WTC11 (cell line): Measurements from ENCODE around the gene ERC1. TPM values are rescaled to one million over a fixed set of nuclear protein-coding genes. Genes with fewer than 3 reads are reported as not detected.

Experiments used
- ATAC-seq: fragments of 200-7000 bp; cut with Tn5 transposase; 2 replicates; pipeline ENCODE4 v1.10.0; 2021; ENCODE audit warnings: mild to moderate bottlenecking, moderate library complexity
- CTCF ChIA-PET: fragments of 300-600 bp; sonication (Branson Sonifier 250); formaldehyde crosslinking; loops from one replicate; lab custom pipeline; 2021; ENCODE audit warnings: antibody characterized with exemption; lab: Charles Lee
- POLR2A ChIA-PET: fragments of 350-600 bp; sonication (Branson Sonifier 250); formaldehyde crosslinking; loops from one replicate; lab custom pipeline; 2021; ENCODE audit warnings: antibody characterized with exemption; lab: Charles Lee
- DNase-seq: peaks from one replicate; pipeline ENCODE4 v3.0.0; 2021; ENCODE audit warnings: low spot score
- H3K27ac Mint-ChIP-seq: 2 replicates; pipeline ENCODE4 v1.8.0; 2021; ENCODE audit warnings: mixed read lengths
- H3K27me3 Mint-ChIP-seq: 2 replicates; pipeline ENCODE4 v1.8.0; 2021; ENCODE audit warnings: low read depth, mild to moderate bottlenecking, moderate library complexity, mixed read lengths
- H3K36me3 Mint-ChIP-seq: 2 replicates; pipeline ENCODE4 v1.8.0; 2021; ENCODE audit warnings: mixed read lengths
- H3K4me1 Mint-ChIP-seq: 2 replicates; pipeline ENCODE4 v1.8.0; 2022; ENCODE audit warnings: mixed read lengths
- H3K4me3 Mint-ChIP-seq: 2 replicates; pipeline ENCODE4 v1.8.0; 2021; ENCODE audit warnings: mild to moderate bottlenecking, moderate library complexity, mixed read lengths
- H3K9me3 Mint-ChIP-seq: 2 replicates; pipeline ENCODE4 v1.8.0; 2021; ENCODE audit warnings: mixed read lengths
- AFF4 ChIP-seq: sonication (generic); formaldehyde crosslinking; IDR thresholded peaks from 2 replicates; pipeline ENCODE4 v1.8.1; 2023; ENCODE audit warnings: mild to moderate bottlenecking, missing genetic modification reagents, borderline replicate concordance
- ARID4B ChIP-seq: sonication (generic); formaldehyde crosslinking; IDR thresholded peaks from 2 replicates; pipeline ENCODE4 v1.8.0; 2023; ENCODE audit warnings: missing genetic modification reagents, mild to moderate bottlenecking, borderline replicate concordance
- ATF6 ChIP-seq: sonication (generic); formaldehyde crosslinking; IDR thresholded peaks from 2 replicates; pipeline ENCODE4 v1.8.1; 2023; ENCODE audit warnings: mild to moderate bottlenecking, missing genetic modification reagents
- ELF4 ChIP-seq: sonication (generic); formaldehyde crosslinking; IDR thresholded peaks from 2 replicates; pipeline ENCODE4 v1.8.1; 2022; ENCODE audit warnings: low read depth, mild to moderate bottlenecking, moderate library complexity, missing genetic modification reagents
- EMX1 ChIP-seq: fragments of 250-450 bp; sonication (Bioruptor Pico); IDR thresholded peaks from 2 replicates; pipeline ENCODE4 v1.8.0; 2021; ENCODE audit warnings: mild to moderate bottlenecking
- HMGA2 ChIP-seq: fragments of 250-450 bp; sonication (Bioruptor Pico); IDR thresholded peaks from 2 replicates; pipeline ENCODE4 v1.4.0; 2021; ENCODE audit warnings: mild to moderate bottlenecking, moderate library complexity
- HMGXB4 ChIP-seq: sonication (generic); formaldehyde crosslinking; IDR thresholded peaks from 2 replicates; pipeline ENCODE4 v1.8.1; 2023; ENCODE audit warnings: mild to moderate bottlenecking, moderate library complexity, missing genetic modification reagents
- IRF1 ChIP-seq: sonication (generic); formaldehyde crosslinking; IDR thresholded peaks from 2 replicates; pipeline ENCODE4 v1.8.0; 2023; ENCODE audit warnings: missing genetic modification reagents
- JUN ChIP-seq: sonication (generic); formaldehyde crosslinking; IDR thresholded peaks from 2 replicates; pipeline ENCODE4 v1.8.0; 2023; ENCODE audit warnings: mild to moderate bottlenecking, missing genetic modification reagents
- KAT7 ChIP-seq: sonication (generic); formaldehyde crosslinking; IDR thresholded peaks from 2 replicates; pipeline ENCODE4 v1.8.1; 2023; ENCODE audit warnings: missing genetic modification reagents, mild to moderate bottlenecking, borderline replicate concordance
- MYBL2 ChIP-seq: sonication (generic); formaldehyde crosslinking; IDR thresholded peaks from 2 replicates; pipeline ENCODE4 v1.8.1; 2023; ENCODE audit warnings: mild to moderate bottlenecking, moderate library complexity, missing genetic modification reagents
- NFATC4 ChIP-seq: fragments of 250-450 bp; sonication (Bioruptor Pico); IDR thresholded peaks from 2 replicates; pipeline ENCODE4 v1.9.0; 2021; ENCODE audit warnings: mild to moderate bottlenecking
- NR2C2 ChIP-seq: sonication (generic); formaldehyde crosslinking; IDR thresholded peaks from 2 replicates; pipeline ENCODE4 v1.8.0; 2022; ENCODE audit warnings: mild to moderate bottlenecking, missing genetic modification reagents
- TEAD1 ChIP-seq: sonication (generic); formaldehyde crosslinking; IDR thresholded peaks from 2 replicates; pipeline ENCODE4 v1.8.0; 2022; ENCODE audit warnings: mild to moderate bottlenecking, missing genetic modification reagents
- TEAD4 ChIP-seq: sonication (generic); formaldehyde crosslinking; IDR thresholded peaks from 2 replicates; pipeline ENCODE4 v1.8.0; 2022; ENCODE audit warnings: mild to moderate bottlenecking, missing genetic modification reagents
- USF1 ChIP-seq: sonication (generic); formaldehyde crosslinking; IDR thresholded peaks from 2 replicates; pipeline ENCODE4 v1.8.0; 2022; ENCODE audit warnings: mild to moderate bottlenecking, missing genetic modification reagents
- ZNF121 ChIP-seq: sonication (generic); formaldehyde crosslinking; IDR thresholded peaks from 2 replicates; pipeline ENCODE4 v1.8.0; 2023; ENCODE audit warnings: missing genetic modification reagents
- total RNA-seq: library from RNA; stranded (reverse); gene quantifications from 3 replicates; pipeline ENCODE4 v1.2.3, GENCODE V29; 2021

ERC1 gene
- total RNA-seq, 1 experiment from 2014 or later, result 47.5 TPM

GRCh38 chr12:1182069-1182468 lies 191.0 kb downstream of the ERC1 start (continued):
- TF ChIP-seq ARID4B (no peak), NFATC4 (CRISPR knock-in tag) (no peak), EMX1 (no peak), TEAD4 (CRISPR knock-in tag) (no peak)

- ATAC-seq (no peak), DNase-seq (no peak)
- H3K27ac Mint-ChIP-seq, result no peak overlapping the region
- no peaks in the 10 kb centered on the region for H3K27me3 Mint-ChIP-seq
- TF ChIP-seq JUN (CRISPR knock-in tag) (no peak), HMGXB4 (CRISPR knock-in tag) (no peak), ATF6 (CRISPR knock-in tag) (no peak)
- ChIA-PET CTCF (no interaction called here), POLR2A (no interaction called here)
- no peaks in the 10 kb centered on the region for H3K9me3 Mint-ChIP-seq
- no peak overlapping the region for H3K4me3 Mint-ChIP-seq
- peaks cover 12% of the 10 kb centered on the region for H3K4me1 Mint-ChIP-seq
- peaks cover 15% of the 10 kb centered on the region for H3K36me3 Mint-ChIP-seq
These were observed 193.4 kb downstream of the ERC1 start for GRCh38 chr12:1184402-1184801.

GRCh38 chr12:1185460-1186182 lies 194.6 kb downstream of the ERC1 start:
- Mint-ChIP-seq H3K27me3 (no peaks in the 10 kb centered on the region), H3K4me1 (peaks cover 12% of the 10 kb centered on the region), H3K9me3 (no peaks in the 10 kb centered on the region), H3K36me3 (peaks cover 15% of the 10 kb centered on the region), H3K27ac (peak overlapping the region; percentile 39; the same call in 1 of the 2 replicates), H3K4me3 (no peak overlapping the region)
- no peak for TF ChIP-seq HMGA2 (CRISPR knock-in tag)
- TF ChIP-seq ELF4 (CRISPR knock-in tag), result no peak
- no peak for TF ChIP-seq KAT7 (CRISPR knock-in tag)
- no peak for TF ChIP-seq MYBL2 (CRISPR knock-in tag)
- ATAC-seq, result no peak
- DNase-seq, result no peak
- ChIA-PET CTCF (interaction anchor here (1.0 kb wide), 1 partner anchor 68 kb away, joined by 3 read pairs; no protein-coding TSS in a partner anchor), POLR2A (no interaction called here)

GRCh38 chr12:1186298-1186697 lies 195.3 kb downstream of the ERC1 start:
- Mint-ChIP-seq H3K27me3 (no peaks in the 10 kb centered on the region), H3K27ac (peak overlapping the region; percentile 81), H3K9me3 (no peaks in the 10 kb centered on the region), H3K36me3 (peaks cover 15% of the 10 kb centered on the region), H3K4me3 (no peak overlapping the region), H3K4me1 (peaks cover 12% of the 10 kb centered on the region)
- DNase-seq (no peak), ATAC-seq (no peak)
- POLR2A ChIA-PET, result interaction anchor here (0.6 kb wide), 1 partner anchor 261 kb away, joined by 4 read pairs; no protein-coding TSS in a partner anchor
- CTCF ChIA-PET, result interaction anchor here (1.0 kb wide), 1 partner anchor 68 kb away, joined by 3 read pairs; no protein-coding TSS in a partner anchor
- no peak for TF ChIP-seq IRF1 (CRISPR knock-in tag)
- no peak for TF ChIP-seq AFF4 (CRISPR knock-in tag)
- TF ChIP-seq TEAD1 (CRISPR knock-in tag), result no peak
- TF ChIP-seq ZNF121 (CRISPR knock-in tag), result no peak
- no peak for TF ChIP-seq NR2C2 (CRISPR knock-in tag)
- TF ChIP-seq USF1 (CRISPR knock-in tag), result no peak
